Measurements from ENCODE around the gene NIP7.
"Not testable (repeated sequence)": the region's sequence is repeated elsewhere in the genome, so short reads cannot be mapped to it uniquely, and the experiment has no call there.

NIP7 gene

DNA sequence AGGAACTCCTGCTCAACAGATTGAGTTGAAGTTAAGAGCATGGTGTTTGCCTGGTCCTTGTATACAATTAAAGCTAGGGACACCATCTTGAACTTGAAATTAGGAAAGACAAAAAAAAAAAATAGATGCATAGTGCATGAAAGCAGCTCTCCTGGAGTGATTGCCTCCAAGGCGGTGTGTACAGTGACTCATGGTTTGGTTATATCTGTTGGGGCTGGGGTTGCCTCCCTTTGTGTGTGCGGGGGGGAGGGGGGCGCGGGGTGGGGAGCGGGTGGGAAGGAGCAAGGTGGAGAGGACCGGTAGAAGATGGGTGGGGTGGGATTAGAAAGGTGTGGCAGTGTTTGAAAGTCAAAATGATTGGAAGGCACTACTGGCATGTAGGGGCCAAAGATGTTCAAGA, 8.7 kb downstream of the NIP7 start:
- DNase-seq = no peak

- no peak for DNase-seq
Observed at GRCh38 chr16:69349536-69349935, 10.0 kb downstream of the NIP7 start.

DNA sequence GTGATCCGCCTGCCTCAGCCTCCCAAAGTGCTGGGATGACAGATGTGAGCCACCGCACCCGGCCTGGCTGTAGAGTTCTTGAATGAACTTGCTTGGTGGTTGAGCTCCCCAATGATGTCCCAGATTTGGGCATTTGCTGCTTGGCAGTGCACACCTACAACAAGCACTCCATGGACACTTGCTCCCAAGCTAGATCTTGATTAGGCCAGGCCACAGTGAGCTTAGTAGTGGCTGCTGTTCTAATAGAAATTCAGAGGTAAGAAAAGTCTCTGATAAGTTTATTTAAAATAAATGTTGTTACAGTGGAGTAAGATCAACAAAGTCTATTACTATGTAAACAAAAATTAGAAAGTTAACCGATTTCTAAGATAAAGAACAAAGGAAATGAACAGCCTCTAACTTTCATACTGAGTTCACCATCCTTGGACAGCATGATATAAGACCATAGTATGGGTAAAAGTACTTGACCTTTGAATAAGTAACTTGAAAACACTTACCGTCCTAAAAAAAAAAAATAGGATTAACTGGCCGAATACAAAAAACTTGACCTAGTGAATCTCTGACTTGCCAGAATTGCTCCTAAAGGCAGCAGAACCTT, 11.1 kb downstream of the NIP7 start:
- no peak for DNase-seq

DNA sequence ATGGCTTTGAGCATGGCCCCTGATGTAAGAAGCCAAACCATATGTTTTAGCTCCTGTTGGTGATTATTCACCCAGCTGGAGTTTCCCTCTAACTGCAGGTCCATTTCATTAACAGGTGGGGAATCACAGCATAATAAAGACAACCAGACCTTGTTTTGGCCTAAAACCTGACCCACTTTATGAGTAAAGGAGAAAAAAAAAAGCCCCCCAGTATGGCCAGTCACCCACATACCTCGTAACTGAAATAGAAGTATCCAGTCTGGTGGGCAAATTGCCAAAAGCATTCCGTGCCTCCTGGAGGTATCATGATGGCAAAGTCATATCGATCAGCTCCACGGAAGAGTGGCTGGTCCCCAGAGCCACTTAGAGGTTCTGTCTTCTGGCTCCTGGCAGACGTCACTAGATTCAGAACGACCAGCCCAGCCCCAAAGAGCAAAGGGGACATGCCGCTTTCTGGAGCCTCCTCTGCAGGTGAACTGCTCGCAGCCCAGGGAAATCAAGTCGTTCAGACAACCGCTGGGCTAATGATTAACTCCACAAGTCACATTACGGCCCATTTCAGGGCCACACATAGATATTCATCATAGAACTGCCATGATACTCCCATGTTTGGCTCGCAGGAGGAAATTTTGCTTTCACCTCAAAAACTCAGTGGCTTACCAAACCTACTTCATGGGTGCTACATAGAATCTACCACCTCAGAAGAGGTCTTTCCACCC, 11.9 kb downstream of the NIP7 start, which contains the start of gene TMED6:
TMED6 (minus strand) TSS at position 478 of the 719 bp plus-strand sequence; CDS start at position 445, 33 bp downstream.
- DNase-seq = no peak

GRCh38 chr16:69360070-69360469, 20.5 kb downstream of the NIP7 start:
- not testable (repeated sequence) for DNase-seq

- DNase-seq = no peak
Observed at GRCh38 chr16:69363281-69363717, 23.7 kb downstream of the NIP7 start.

DNA sequence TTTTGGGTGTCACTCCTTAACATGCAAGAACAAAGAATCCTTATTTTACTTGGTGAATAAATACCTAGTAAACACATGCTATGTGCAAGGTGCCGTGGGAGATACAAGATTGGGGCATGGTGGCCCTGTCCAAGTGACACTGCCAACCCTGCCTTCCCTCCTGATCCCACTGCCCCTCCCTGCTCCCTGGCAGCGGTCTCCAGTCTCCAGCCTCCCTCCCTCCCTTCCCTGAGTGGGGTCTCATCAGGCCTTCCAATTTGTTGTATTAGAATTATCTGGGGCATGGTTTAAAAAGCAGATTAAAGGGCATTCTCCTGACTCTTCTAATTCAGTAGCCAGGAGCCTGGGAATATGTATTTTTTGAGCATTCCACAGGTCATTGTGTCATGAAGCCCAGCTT, 24.5 kb downstream of the NIP7 start:
- no peak for DNase-seq

- DNase-seq = no peak
Observed at GRCh38 chr16:69365901-69366300, 26.3 kb downstream of the NIP7 start.

GRCh38 chr16:69366431-69366830, 26.9 kb downstream of the NIP7 start:
- DNase-seq = no peak

GRCh38 chr16:69367980-69368379, 28.4 kb downstream of the NIP7 start:
- no peak for DNase-seq

GRCh38 chr16:69368866-69369265, 29.3 kb downstream of the NIP7 start:
- no peak for DNase-seq

GRCh38 chr16:69371564-69371963, 32.0 kb downstream of the NIP7 start:
- DNase-seq = no peak

GRCh38 chr16:69373019-69373418, 33.4 kb downstream of the NIP7 start:
- DNase-seq = no peak

GRCh38 chr16:69376393-69377059, 37.0 kb downstream of the NIP7 start:
- DNase-seq = no peak

DNA sequence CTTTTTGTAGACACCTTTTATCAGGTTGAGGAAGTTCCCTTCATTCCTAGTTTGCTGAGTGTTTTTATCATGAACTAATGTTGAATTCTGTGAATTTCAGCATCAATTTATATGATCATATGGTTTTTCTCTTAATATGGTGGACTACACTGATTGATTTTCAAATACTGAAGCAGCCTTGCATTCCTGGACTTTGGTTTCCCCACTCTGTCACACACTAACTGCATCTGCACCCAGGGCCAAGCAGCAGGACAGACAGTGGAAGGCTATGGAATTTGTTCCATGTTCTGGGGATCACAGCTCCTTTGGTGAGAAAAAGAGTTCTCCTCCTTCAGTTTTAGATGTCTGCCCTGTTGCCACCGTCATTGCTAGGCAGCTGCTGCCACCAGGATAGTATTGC, 38.5 kb downstream of the NIP7 start:
- DNase-seq = no peak

- DNase-seq = no peak
Observed at GRCh38 chr16:69378760-69379159, 39.2 kb downstream of the NIP7 start.

GRCh38 chr16:69381231-69381630, 41.7 kb downstream of the NIP7 start:
- DNase-seq = no peak

DNA sequence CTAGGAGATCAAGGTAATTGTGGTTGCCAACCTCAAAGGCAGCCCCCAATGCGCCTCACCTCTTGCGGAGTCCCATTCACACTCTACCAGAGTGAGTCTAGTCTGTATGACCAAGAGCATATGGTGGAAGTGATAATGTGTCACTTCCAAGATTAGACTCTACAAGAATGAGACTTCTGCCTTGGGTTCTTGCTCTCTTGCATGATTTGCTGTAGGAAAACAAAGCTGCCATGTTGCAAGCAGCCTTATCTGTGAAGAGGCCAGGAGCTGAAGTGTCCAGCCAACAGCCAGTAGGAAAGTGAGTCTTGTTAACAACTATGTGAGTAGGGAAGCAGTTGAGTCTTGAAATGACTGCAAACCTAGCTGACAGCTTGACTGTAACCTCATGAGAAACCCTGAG, 42.8 kb downstream of the NIP7 start:
- no peak for DNase-seq

GRCh38 chr16:69384974-69385373, 45.4 kb downstream of the NIP7 start:
- DNase-seq = no peak

DNA sequence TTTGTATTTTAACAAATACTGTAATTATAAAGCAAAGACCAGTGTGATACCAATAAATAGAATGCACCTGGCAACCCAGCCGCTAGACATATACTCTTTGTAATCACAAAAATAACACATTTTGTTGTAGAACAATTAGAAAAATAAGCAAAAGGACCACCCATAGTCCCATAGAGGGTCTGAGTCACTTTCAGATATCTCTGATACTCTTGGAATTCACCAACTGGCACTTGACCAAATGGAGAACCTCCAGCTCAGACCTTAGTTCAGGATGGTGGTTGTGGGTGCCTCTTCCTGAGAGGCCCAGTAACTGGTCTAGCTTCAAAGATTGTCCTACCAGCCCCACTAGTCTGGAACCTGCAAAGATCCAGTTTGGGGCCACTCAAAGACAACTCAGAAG, 47.0 kb downstream of the NIP7 start:
- no peak for DNase-seq
